A673 (cell line): ENCODE data around the gene ANTKMT. TPM values are rescaled to one million over a fixed set of nuclear protein-coding genes. Genes with fewer than 3 reads are reported as not detected.

Source experiments
- BruUV-seq: library from RNA; stranded (reverse); fragments of 400-500 nt; replicated peaks from 2 replicates; lab custom pipeline; 2021; lab: Mats Ljungman, UMichigan
- CTCF ChIA-PET: fragments of 300-600 bp; sonication (Branson Sonifier 250); formaldehyde crosslinking; loops from one replicate; lab custom pipeline; 2022; ENCODE audit warnings: antibody characterized with exemption; lab: Charles Lee
- POLR2A ChIA-PET: fragments of 300-600 bp; sonication (Branson Sonifier 250); formaldehyde crosslinking; loops from one replicate; lab custom pipeline; 2022; ENCODE audit warnings: antibody characterized with exemption; ENCODE audit not compliant: low non-redundant PET; lab: Charles Lee
- DNase-seq: peaks from one replicate; pipeline ENCODE4 v3.0.0-alpha.2; 2015; ENCODE audit warnings: low spot score
- H3K27ac ChIP-seq: fragments of 200-600 bp; sonication (generic); 2 replicates; pipeline ENCODE4 v1.5.1; 2016; ENCODE audit warnings: mixed run types, low read depth, mild to moderate bottlenecking, mixed read lengths, antibody characterized with exemption, low read length; ENCODE audit not compliant: poor library complexity, severe bottlenecking
- H3K27me3 ChIP-seq: fragments of 200-600 bp; sonication (generic); replicated peaks from 2 replicates; pipeline ENCODE4 v1.6.1; 2017; ENCODE audit warnings: mixed run types, low read depth, mild to moderate bottlenecking, mixed read lengths, antibody characterized with exemption, low read length; ENCODE audit not compliant: insufficient read depth, poor library complexity
- H3K36me3 ChIP-seq: fragments of 200-600 bp; sonication (generic); 2 replicates; pipeline ENCODE4 v1.6.1; 2016; ENCODE audit warnings: mixed run types, mild to moderate bottlenecking, mixed read lengths, antibody characterized with exemption, low read length; ENCODE audit not compliant: insufficient read depth, poor library complexity, severe bottlenecking
- H3K4me1 ChIP-seq: fragments of 200-600 bp; sonication (generic); 2 replicates; pipeline ENCODE4 v1.6.1; 2017; ENCODE audit warnings: mixed run types, mild to moderate bottlenecking, mixed read lengths, antibody characterized with exemption, low read length; ENCODE audit not compliant: insufficient read depth, poor library complexity, severe bottlenecking
- H3K4me3 ChIP-seq: fragments of 200-600 bp; sonication (generic); 2 replicates; pipeline ENCODE4 v1.5.1; 2016; ENCODE audit warnings: low read depth, mixed run types, mild to moderate bottlenecking, mixed read lengths, low read length; ENCODE audit not compliant: poor library complexity, severe bottlenecking
- H3K9me3 ChIP-seq: fragments of 200-600 bp; sonication (generic); 2 replicates; pipeline ENCODE4 v1.6.1; 2016; ENCODE audit warnings: mixed run types, low read depth, mild to moderate bottlenecking, mixed read lengths, antibody characterized with exemption, low read length; ENCODE audit not compliant: poor library complexity, severe bottlenecking
- EZH2 ChIP-seq: fragments of 200-600 bp; sonication (generic); IDR thresholded peaks from 2 replicates; pipeline ENCODE4 v1.6.1; 2017; ENCODE audit warnings: borderline replicate concordance, low read depth, mild to moderate bottlenecking, mixed read lengths, antibody characterized with exemption, low read length; ENCODE audit not compliant: poor library complexity, severe bottlenecking
- intact Hi-C: fragments of 100-400 bp; cut with micrococcal nuclease; formaldehyde crosslinking; loops from one replicate; pipeline ENCODE4 v1.10.0; 2022; ENCODE audit not compliant: unreplicated experiment
- microRNA-seq: library from miRNA; unstranded; fragments of <30 nt; microRNA quantifications from one replicate; pipeline ENCODE4 v1.2.0, GENCODE V29; 2021
- total RNA-seq: library from RNA; stranded (reverse); gene quantifications from 2 replicates; pipeline ENCODE4 v1.2.3, GENCODE V29; 2021

The ANTKMT gene
- total RNA-seq, 1 experiment from 2014 or later: 21.2 TPM

GRCh38 chr16:770411-770810, 49.5 kb downstream of the ANTKMT start:
- H3K4me3 ChIP-seq: no peak overlapping the region
- H3K9me3 ChIP-seq: no peaks in the 10 kb centered on the region
- H3K36me3 ChIP-seq: no peaks in the 10 kb centered on the region
- H3K27ac ChIP-seq: no peak overlapping the region
- H3K4me1 ChIP-seq: no peaks in the 10 kb centered on the region
- ChIA-PET POLR2A (no interaction called here), CTCF (no interaction called here)
- no TSS peak for BruUV-seq
- TF ChIP-seq EZH2: no peak
- no peaks in the 10 kb centered on the region for H3K27me3 ChIP-seq
- intact Hi-C loops: no loop called here
- DNase-seq: no peak

Small RNA genes within 50 kb of the gene (microRNA-seq; reads per million reads assigned to microRNA genes)
- gene MIR662: not detected

Other genes starting within 250 kb of the ANTKMT start
- 77.7 and 91.2 TPM in 2 replicates for gene CAPN15, start 193.4 kb upstream of the ANTKMT start, total RNA-seq
- 0.13 TPM in 1 of 2 replicates, not detected in the other for gene PRR35, start 160.8 kb upstream of the ANTKMT start, total RNA-seq
- gene NHLRC4, start 154.1 kb upstream of the ANTKMT start, total RNA-seq: 0.21 and 0.52 TPM in 2 replicates
- gene PIGQ, start 151.2 kb upstream of the ANTKMT start, total RNA-seq: 59.4 and 65.7 TPM in 2 replicates
- gene RAB40C, start 131.1 kb upstream of the ANTKMT start, total RNA-seq: 19.9 and 20.6 TPM in 2 replicates
- gene WFIKKN1, start 90.2 kb upstream of the ANTKMT start, total RNA-seq: 1.7 and 1.8 TPM in 2 replicates
- 136 and 138 TPM in 2 replicates for gene METTL26, start 84.8 kb upstream of the ANTKMT start, total RNA-seq
- gene MCRIP2, start 79.3 kb upstream of the ANTKMT start, total RNA-seq: 22.4 and 27.1 TPM in 2 replicates
- gene WDR90, start 71.8 kb upstream of the ANTKMT start, total RNA-seq: 143 and 147 TPM in 2 replicates
- gene RHOT2, start 53.0 kb upstream of the ANTKMT start, total RNA-seq: 184 and 193 TPM in 2 replicates
- 1.5 and 2.3 TPM in 2 replicates for gene RHBDL1, start 45.5 kb upstream of the ANTKMT start, total RNA-seq
- gene STUB1, start 40.7 kb upstream of the ANTKMT start, total RNA-seq: 88.2 and 95.2 TPM in 2 replicates
- 78.1 and 87.1 TPM in 2 replicates for gene JMJD8, start 36.8 kb upstream of the ANTKMT start, total RNA-seq
- gene WDR24, start 30.7 kb upstream of the ANTKMT start, total RNA-seq: 17.7 and 18.2 TPM in 2 replicates
- 1.1 and 2.7 TPM in 2 replicates for gene FBXL16, start 15.3 kb upstream of the ANTKMT start, total RNA-seq
- 0.86 and 1.8 TPM in 2 replicates for gene METRN, start 6.0 kb upstream of the ANTKMT start, total RNA-seq
- 0.28 and 1.4 TPM in 2 replicates for gene CCDC78, start 5.3 kb downstream of the ANTKMT start, total RNA-seq
- 2.5 and 3.5 TPM in 2 replicates for gene HAGHL, start 6.0 kb downstream of the ANTKMT start, total RNA-seq
- 48.4 and 50.0 TPM in 2 replicates for gene CIAO3, start 19.9 kb downstream of the ANTKMT start, total RNA-seq
- gene MSLN, start 39.6 kb downstream of the ANTKMT start, total RNA-seq: not detected in 2 replicates
- 36.1 and 41.1 TPM in 2 replicates for gene RPUSD1, start 67.2 kb downstream of the ANTKMT start, total RNA-seq
- 124 and 125 TPM in 2 replicates for gene CHTF18, start 67.5 kb downstream of the ANTKMT start, total RNA-seq
- gene GNG13, start 79.6 kb downstream of the ANTKMT start, total RNA-seq: not detected in 2 replicates
- 21.0 and 26.3 TPM in 2 replicates for gene LMF1, start 249.8 kb downstream of the ANTKMT start, total RNA-seq